ENCODE data around the gene PRRT2. TPM values are rescaled to one million over a fixed set of nuclear protein-coding genes. Genes with fewer than 3 reads are reported as not detected.

PRRT2 gene
- total RNA-seq, 1 donor, result 1.4 TPM

- no peak overlapping the region for H3K27ac ChIP-seq (ENCODE audit: low read depth, low read length)
- TF ChIP-seq CTCF (IDR thresholded peaks at IDR 0.05; ENCODE audit: extremely low read depth, low read depth, low read length), result no peak
- H3K4me2 ChIP-seq (ENCODE audit: insufficient read depth, low read length), result no peak overlapping the region
- H3K9me3 ChIP-seq (ENCODE audit: low read depth, low read length), result no peaks in the 10 kb centered on the region
- peaks cover 12% of the 10 kb centered on the region for H3K4me1 ChIP-seq (ENCODE audit: insufficient read depth, low read length)
- H3K4me3 ChIP-seq (ENCODE audit: insufficient read depth, low read length), result no peak overlapping the region
- peaks cover 13% of the 10 kb centered on the region for H3K36me3 ChIP-seq (ENCODE audit: insufficient read depth, low read length)
- H4K20me1 ChIP-seq (ENCODE audit: insufficient read depth, low read length), result peaks cover 2% of the 10 kb centered on the region
- H2AFZ ChIP-seq (ENCODE audit: low read length), result no peak overlapping the region
- peak; percentile 54 for DNase-seq (ENCODE audit: insufficient read length, low spot score, missing footprints)
- H3K27me3 ChIP-seq (ENCODE audit: insufficient read depth, low read length), result no peaks in the 10 kb centered on the region
- no peaks in the 10 kb centered on the region for H3K79me2 ChIP-seq (ENCODE audit: insufficient read depth, low read length)
Measured at GRCh38 chr16:29852654-29853053, 40.7 kb downstream of the PRRT2 start.

- TF ChIP-seq CTCF (IDR thresholded peaks at IDR 0.05; ENCODE audit: extremely low read depth, low read depth, low read length), result no peak
- H3K79me2 ChIP-seq (ENCODE audit: insufficient read depth, low read length), result no peaks in the 10 kb centered on the region
- H3K36me3 ChIP-seq (ENCODE audit: insufficient read depth, low read length), result peaks cover 7% of the 10 kb centered on the region
- no peaks in the 10 kb centered on the region for H3K27me3 ChIP-seq (ENCODE audit: insufficient read depth, low read length)
- no peaks in the 10 kb centered on the region for H3K9me3 ChIP-seq (ENCODE audit: low read depth, low read length)
- no peak overlapping the region for H3K4me3 ChIP-seq (ENCODE audit: insufficient read depth, low read length)
- no peak overlapping the region for H3K4me2 ChIP-seq (ENCODE audit: insufficient read depth, low read length)
- peak; percentile 47 for DNase-seq (ENCODE audit: insufficient read length, low spot score, missing footprints)
- no peak overlapping the region for H2AFZ ChIP-seq (ENCODE audit: low read length)
- no peaks in the 10 kb centered on the region for H4K20me1 ChIP-seq (ENCODE audit: insufficient read depth, low read length)
- no peak overlapping the region for H3K27ac ChIP-seq (ENCODE audit: low read depth, low read length)
- peaks cover 20% of the 10 kb centered on the region for H3K4me1 ChIP-seq (ENCODE audit: insufficient read depth, low read length)
Measured at GRCh38 chr16:29854520-29855100, 42.6 kb downstream of the PRRT2 start.

DNA sequence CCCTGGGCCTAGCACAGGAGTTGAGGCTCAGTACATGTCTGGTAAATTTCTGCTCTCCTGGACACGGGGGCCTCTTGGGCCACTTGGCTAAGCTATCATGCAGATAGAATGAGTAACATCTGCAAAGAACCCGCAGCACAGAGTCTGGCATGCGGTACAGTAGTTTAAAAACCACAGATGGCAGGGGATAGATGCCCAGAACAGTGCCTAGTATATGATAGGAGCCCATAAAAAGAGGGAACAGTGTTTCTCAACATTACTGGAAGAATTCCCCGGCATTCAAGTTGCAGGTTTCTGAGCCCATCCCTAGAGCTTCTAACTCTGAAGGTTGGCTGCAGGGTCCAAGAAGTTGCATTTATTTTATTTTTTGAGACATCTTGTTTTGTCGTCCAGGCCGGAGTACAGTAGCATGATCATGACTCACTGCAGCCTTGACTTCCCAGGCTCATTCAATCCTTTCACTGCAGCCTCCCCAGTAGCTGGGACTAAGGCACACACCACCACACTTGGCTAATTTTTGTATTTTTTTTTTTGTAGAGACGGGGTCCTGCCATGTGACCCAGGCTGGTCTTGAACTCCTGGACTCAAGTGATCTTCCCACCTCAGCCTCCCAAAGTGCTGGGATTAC, 45.3 kb downstream of the PRRT2 start:
- H4K20me1 ChIP-seq (ENCODE audit: insufficient read depth, low read length), result peaks cover 6% of the 10 kb centered on the region
- TF ChIP-seq CTCF (IDR thresholded peaks at IDR 0.05; ENCODE audit: extremely low read depth, low read depth, low read length), result no peak
- peak overlapping the region; percentile 66 for H3K27ac ChIP-seq (ENCODE audit: low read depth, low read length)
- peaks cover 25% of the 10 kb centered on the region for H3K4me1 ChIP-seq (ENCODE audit: insufficient read depth, low read length)
- no peaks in the 10 kb centered on the region for H3K9me3 ChIP-seq (ENCODE audit: low read depth, low read length)
- H3K4me2 ChIP-seq (ENCODE audit: insufficient read depth, low read length), result peak overlapping the region; percentile 53
- peaks cover 13% of the 10 kb centered on the region for H3K79me2 ChIP-seq (ENCODE audit: insufficient read depth, low read length)
- peak; percentile 89 for DNase-seq (ENCODE audit: insufficient read length, low spot score, missing footprints)
- peak overlapping the region; percentile 9 for H3K4me3 ChIP-seq (ENCODE audit: insufficient read depth, low read length)
- no peak overlapping the region for H2AFZ ChIP-seq (ENCODE audit: low read length)
- no peaks in the 10 kb centered on the region for H3K27me3 ChIP-seq (ENCODE audit: insufficient read depth, low read length)
- H3K36me3 ChIP-seq (ENCODE audit: insufficient read depth, low read length), result peaks cover 18% of the 10 kb centered on the region

DNA sequence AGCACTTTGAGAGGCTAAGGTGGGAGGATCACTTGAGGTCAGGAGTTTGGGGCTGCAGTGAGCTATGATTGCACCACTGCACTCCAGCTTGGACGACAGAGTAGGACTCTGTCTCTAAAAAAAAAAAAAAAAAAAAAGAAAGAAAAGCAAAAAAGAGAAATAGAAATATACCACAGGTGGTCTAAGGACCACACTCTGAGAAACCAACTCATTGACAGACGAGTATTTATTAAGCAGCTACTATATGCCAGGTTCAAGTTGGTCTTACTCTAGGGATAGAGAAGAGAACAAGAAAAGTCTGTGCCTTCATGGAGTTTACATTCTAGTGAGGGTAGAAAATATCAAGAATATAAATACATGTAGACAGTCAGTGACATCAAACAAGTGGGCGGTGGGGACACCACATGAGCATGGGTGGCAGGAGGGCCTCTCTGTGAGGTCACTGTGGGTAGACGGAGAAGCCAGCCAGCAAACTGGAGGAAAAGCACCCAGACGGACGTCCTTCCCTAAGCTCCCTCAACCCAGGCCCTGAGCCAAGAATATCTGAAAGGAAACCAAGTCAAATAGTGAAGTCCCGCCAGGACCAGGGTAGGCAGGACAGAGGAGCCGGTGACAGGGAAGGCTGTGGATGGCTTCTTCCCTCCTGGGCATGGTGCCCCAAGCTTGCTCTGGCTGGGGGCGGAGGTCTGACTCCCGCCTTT, 46.3 kb downstream of the PRRT2 start:
- Histone ChIP-seq H4K20me1 (ENCODE audit: insufficient read depth, low read length) (peaks cover 6% of the 10 kb centered on the region), H3K4me1 (ENCODE audit: insufficient read depth, low read length) (peaks cover 27% of the 10 kb centered on the region), H3K79me2 (ENCODE audit: insufficient read depth, low read length) (peaks cover 21% of the 10 kb centered on the region), H3K9me3 (ENCODE audit: low read depth, low read length) (no peaks in the 10 kb centered on the region), H3K4me3 (ENCODE audit: insufficient read depth, low read length) (no peak overlapping the region), H3K36me3 (ENCODE audit: insufficient read depth, low read length) (peaks cover 18% of the 10 kb centered on the region), H3K4me2 (ENCODE audit: insufficient read depth, low read length) (no peak overlapping the region), H2AFZ (ENCODE audit: low read length) (no peak overlapping the region), H3K27ac (ENCODE audit: low read depth, low read length) (no peak overlapping the region), H3K27me3 (ENCODE audit: insufficient read depth, low read length) (no peaks in the 10 kb centered on the region)
- peak; percentile 69 for DNase-seq (ENCODE audit: insufficient read length, low spot score, missing footprints)
- TF ChIP-seq CTCF (IDR thresholded peaks at IDR 0.05; ENCODE audit: extremely low read depth, low read depth, low read length), result no peak
